H1 (cell line): ENCODE results near the gene PRR36. TPM values are rescaled to one million over a fixed set of nuclear protein-coding genes. Genes with fewer than 3 reads are reported as not detected.

Experiments used
- CTCF ChIA-PET: fragments of 300-600 bp; sonication (Branson Sonifier 250); formaldehyde crosslinking; loops from one replicate; lab custom pipeline; 2021; ENCODE audit not compliant: partially characterized antibody; lab: Charles Lee
- POLR2A ChIA-PET: fragments of 300-600 bp; sonication (Branson Sonifier 250); formaldehyde crosslinking; loops from one replicate; lab custom pipeline; 2021; ENCODE audit warnings: inconsistent platforms; ENCODE audit not compliant: partially characterized antibody; lab: Charles Lee
- DNase-seq, 2 experiments: peaks; one replicate each; pipeline versions ENCODE4 v3.0.0 to v3.0.0-alpha.2; 2010 to 2022; ENCODE audit warnings: low spot score in 2 of 2, low read depth in 1 of 2, mixed read lengths in 1 of 2
- FAIRE-seq: peaks from 2 replicates; lab custom pipeline; 2011; peaks lifted over from hg19 to GRCh38; lab: Jason Lieb, UNC
- H2AFZ ChIP-seq: 2 replicates; pipeline ENCODE4 v1.8.1; 2012; ENCODE audit warnings: low read length, inconsistent platforms
- H2AK5ac ChIP-seq: 2 replicates; pipeline ENCODE4 v1.6.1; 2013; ENCODE audit warnings: low read depth, low read length
- H2BK120ac ChIP-seq: replicated peaks from 2 replicates; pipeline ENCODE3; 2013; ENCODE audit warnings: low read depth, low read length, inconsistent platforms
- H2BK12ac ChIP-seq: 2 replicates; pipeline ENCODE4 v1.6.1; 2013; ENCODE audit warnings: low read depth, low read length
- H2BK15ac ChIP-seq: 2 replicates; pipeline ENCODE4 v1.6.1; 2013; ENCODE audit warnings: low read length
- H2BK20ac ChIP-seq: 2 replicates; pipeline ENCODE4 v1.6.1; 2013; ENCODE audit warnings: low read length
- H2BK5ac ChIP-seq: 2 replicates; pipeline ENCODE4 v1.6.1; 2013; ENCODE audit warnings: low read depth, low read length
- H3K14ac ChIP-seq: 2 replicates; pipeline ENCODE4 v1.6.1; 2013; ENCODE audit warnings: inconsistent platforms; ENCODE audit not compliant: insufficient read length
- H3K18ac ChIP-seq: 2 replicates; pipeline ENCODE4 v1.6.1; 2013; ENCODE audit warnings: low read length; ENCODE audit errors: extremely low read depth
- H3K23ac ChIP-seq: 2 replicates; pipeline ENCODE4 v1.6.1; 2013; ENCODE audit warnings: inconsistent platforms; ENCODE audit not compliant: insufficient read length
- H3K23me2 ChIP-seq: 2 replicates; pipeline ENCODE4 v1.6.1; 2013; ENCODE audit warnings: low read depth, low read length
- H3K27ac ChIP-seq: 2 replicates; pipeline ENCODE4 v1.6.1; 2011; ENCODE audit warnings: low read depth, low read length, inconsistent platforms
- H3K27me3 ChIP-seq, 4 experiments: replicated peaks in 1 of 4; 1 replicate in 1 of 4; 2 replicates in 3 of 4; pipeline versions ENCODE4 v1.6.1 to v1.8.1; 2011 to 2013; ENCODE audit warnings: low read length in 3 of 4, mild to moderate bottlenecking in 3 of 4, inconsistent platforms in 2 of 4, mixed read lengths in 2 of 4, moderate library complexity in 1 of 4; ENCODE audit not compliant: control insufficient read depth in 3 of 4, insufficient read depth in 3 of 4; ENCODE audit errors: extremely low read depth in 1 of 4
- H3K36me3 ChIP-seq, 4 experiments: 2 replicates each; pipeline versions ENCODE4 v1.6.1 to v1.8.1; 2011 to 2013; ENCODE audit warnings: mild to moderate bottlenecking in 4 of 4, low read length in 3 of 4, moderate library complexity in 2 of 4, control low read depth in 1 of 4, inconsistent platforms in 1 of 4; ENCODE audit not compliant: insufficient read depth in 4 of 4, control insufficient read depth in 2 of 4
- H3K4ac ChIP-seq: replicated peaks from 2 replicates; pipeline ENCODE3; 2013; ENCODE audit warnings: low read length, low read depth, mixed read lengths, inconsistent platforms; ENCODE audit not compliant: insufficient read length
- H3K4me1 ChIP-seq, 4 experiments: replicated peaks in 1 of 4; 1 replicate in 1 of 4; 2 replicates in 3 of 4; pipeline versions ENCODE4 v1.6.1 to v1.8.1; 2011 to 2013; ENCODE audit warnings: low read length in 3 of 4, inconsistent platforms in 2 of 4, mixed read lengths in 1 of 4; ENCODE audit not compliant: insufficient read depth in 4 of 4, control insufficient read depth in 3 of 4
- H3K4me2 ChIP-seq, 2 experiments: 2 replicates each; pipeline versions ENCODE4 v1.6.1 to v1.8.1; 2011 to 2013; ENCODE audit warnings: low read depth in 2 of 2, low read length in 2 of 2, control low read depth in 1 of 2, inconsistent platforms in 1 of 2, mild to moderate bottlenecking in 1 of 2; ENCODE audit not compliant: insufficient read depth in 1 of 2
- H3K4me3 ChIP-seq, 4 experiments: fragments of 200-600, 300-600 bp in 1 of 4; sonication (generic), shearing (Covaris generic), sonication (Bioruptor Twin) in 1 of 4; 2 replicates each; pipeline versions ENCODE4 v1.5.1 to v1.8.1; 2011 to 2016; ENCODE audit warnings: low read length in 4 of 4, low read depth in 3 of 4, control low read depth in 2 of 4, inconsistent platforms in 2 of 4, mild to moderate bottlenecking in 2 of 4, mixed read lengths in 1 of 4, moderate library complexity in 1 of 4; ENCODE audit not compliant: insufficient read depth in 2 of 4; ENCODE audit errors: extremely low read depth in 1 of 4
- H3K56ac ChIP-seq: replicated peaks from 2 replicates; pipeline ENCODE3; 2013; ENCODE audit warnings: low read depth, mild to moderate bottlenecking, mixed read lengths, low read length, inconsistent platforms; ENCODE audit not compliant: insufficient read length
- H3K79me1 ChIP-seq: 2 replicates; pipeline ENCODE4 v1.6.1; 2013; ENCODE audit warnings: low read depth, low read length, control low read depth
- H3K79me2 ChIP-seq, 2 experiments: 2 replicates each; pipeline versions ENCODE4 v1.6.1 to v1.8.1; 2012 to 2013; ENCODE audit warnings: low read length in 2 of 2, mild to moderate bottlenecking in 2 of 2, inconsistent platforms in 1 of 2; ENCODE audit not compliant: insufficient read depth in 2 of 2, control insufficient read depth in 1 of 2
- H3K9ac ChIP-seq, 4 experiments: replicated peaks in 1 of 4; 1 replicate in 1 of 4; 2 replicates in 3 of 4; pipeline versions ENCODE4 v1.6.1 to v1.8.1; 2011 to 2013; ENCODE audit warnings: low read depth in 3 of 4, low read length in 3 of 4, control low read depth in 2 of 4, mild to moderate bottlenecking in 2 of 4, moderate library complexity in 2 of 4, inconsistent platforms in 1 of 4; ENCODE audit errors: extremely low read depth in 1 of 4
- H3K9me3 ChIP-seq, 2 experiments: 2 replicates each; pipeline versions ENCODE4 v1.6.1 to v1.8.1; 2012 to 2013; ENCODE audit warnings: mild to moderate bottlenecking in 2 of 2, moderate library complexity in 2 of 2, control low read depth in 1 of 2, inconsistent platforms in 1 of 2, low read depth in 1 of 2, low read length in 1 of 2, mixed read lengths in 1 of 2; ENCODE audit not compliant: insufficient read depth in 2 of 2
- H4K20me1 ChIP-seq, 2 experiments: replicated peaks in 1 of 2; 2 replicates each; pipeline versions ENCODE3 to v1.8.1; 2011 to 2013; ENCODE audit warnings: inconsistent platforms in 2 of 2, low read length in 2 of 2, mild to moderate bottlenecking in 1 of 2; ENCODE audit not compliant: insufficient read depth in 2 of 2, control insufficient read depth in 1 of 2
- H4K5ac ChIP-seq: 2 replicates; pipeline ENCODE4 v1.6.1; 2013; ENCODE audit warnings: low read length, low read depth, mixed read lengths, inconsistent platforms; ENCODE audit not compliant: insufficient read length
- H4K8ac ChIP-seq: 2 replicates; pipeline ENCODE4 v1.8.0; 2013; ENCODE audit warnings: mild to moderate bottlenecking, moderate library complexity, low read length, inconsistent platforms; ENCODE audit not compliant: insufficient read depth; ENCODE audit errors: extremely low read depth
- H4K91ac ChIP-seq: replicated peaks from 2 replicates; pipeline ENCODE3; 2013; ENCODE audit warnings: low read length, mixed read lengths, inconsistent platforms; ENCODE audit not compliant: insufficient read length
- BCL11A ChIP-seq, 2 experiments: IDR thresholded peaks; one replicate each; pipeline ENCODE4 v1.6.1; 2011; ENCODE audit warnings: low read depth in 2 of 2, low read length in 2 of 2, mild to moderate bottlenecking in 2 of 2
- BRCA1 ChIP-seq: IDR thresholded peaks from 2 replicates; pipeline ENCODE4 v1.6.1; 2012; ENCODE audit warnings: low read depth, low read length, improper control_type of control experiment
- KDM4A ChIP-seq: IDR thresholded peaks from one replicate; pipeline ENCODE4 v1.7.1; 2012; ENCODE audit warnings: low read depth, mild to moderate bottlenecking, moderate library complexity, low read length, inconsistent platforms; ENCODE audit not compliant: severe bottlenecking
- KDM5A ChIP-seq: fragments of 200-600 bp; IDR thresholded peaks from 2 replicates; pipeline ENCODE4 v1.7.1; 2012; ENCODE audit warnings: mild to moderate bottlenecking, low read length, inconsistent platforms, mixed read lengths
- NRF1 ChIP-seq: IDR thresholded peaks from 2 replicates; pipeline ENCODE4 v1.6.1; 2011; ENCODE audit warnings: mild to moderate bottlenecking, low read depth, low read length, improper control_type of control experiment
- RAD21 ChIP-seq, 2 experiments: IDR thresholded peaks in 1 of 2; conservative IDR thresholded peaks in 1 of 2; 2 replicates each; pipeline ENCODE4 v1.6.1; 2011; ENCODE audit warnings: low read depth in 2 of 2, low read length in 2 of 2, improper control_type of control experiment in 1 of 2, inconsistent platforms in 1 of 2, mild to moderate bottlenecking in 1 of 2, moderate library complexity in 1 of 2
- SAP30 ChIP-seq: fragments of 300-600 bp; sonication (generic); IDR thresholded peaks from 2 replicates; pipeline ENCODE4 v1.7.1; 2012; ENCODE audit warnings: low read length, moderate library complexity, mild to moderate bottlenecking, inconsistent platforms; ENCODE audit not compliant: insufficient read depth, insufficient replicate concordance
- SIN3A ChIP-seq, 2 experiments: IDR thresholded peaks in 1 of 2; conservative IDR thresholded peaks in 1 of 2; 2 replicates each; pipeline ENCODE4 v1.6.1; 2011 to 2012; ENCODE audit warnings: low read length in 2 of 2, improper control_type of control experiment in 1 of 2, low read depth in 1 of 2, mild to moderate bottlenecking in 1 of 2
- SP2 ChIP-seq: IDR thresholded peaks from 2 replicates; pipeline ENCODE4 v1.6.1; 2012; ENCODE audit warnings: mild to moderate bottlenecking, low read length, inconsistent platforms
- SRF ChIP-seq: IDR thresholded peaks from 2 replicates; pipeline ENCODE4 v1.6.1; 2011; ENCODE audit warnings: mild to moderate bottlenecking, low read depth, low read length, moderate library complexity
- TAF7 ChIP-seq: optimal IDR thresholded peaks from 2 replicates; pipeline ENCODE3; 2011; ENCODE audit warnings: low read depth, mild to moderate bottlenecking, inconsistent platforms, low read length, moderate library complexity, borderline replicate concordance
- ZNF274 ChIP-seq: IDR thresholded peaks from 2 replicates; pipeline ENCODE4 v1.7.0; 2012; ENCODE audit warnings: low read length, borderline replicate concordance; ENCODE audit errors: extremely low read depth
- WGBS, 2 experiments: shearing (Covaris generic) in 1 of 2; methylation state at CpG; one replicate each; pipeline versions ENCODE4 v1.1.6 to v1.1.7; 2013 to 2015; ENCODE audit warnings: low lambda C conversion rate in 2 of 2, mixed read lengths in 2 of 2, inconsistent platforms in 1 of 2, low coverage in 1 of 2, missing lambda C conversion rate in 1 of 2; ENCODE audit not compliant: insufficient replicate concordance in 2 of 2, insufficient coverage in 1 of 2, insufficient read length in 1 of 2; ENCODE audit errors: extremely low coverage in 1 of 2, missing lambda C conversion rate in 1 of 2; 5-methylcytosine and 5-hydroxymethylcytosine counted together
- polyA plus RNA-seq, 7 experiments: library from polyadenylated mRNA; depleted of rRNA in 3 of 7; stranded (reverse) in 5 of 7; unstranded in 2 of 7; fragments of >200 nt in 5 of 7; fragments of 200-250 nt in 2 of 7; gene quantifications; 1 replicate in 5 of 7; 2 replicates in 1 of 7; 4 replicates in 1 of 7; pipeline versions ENCODE4 v1.2.1 to v1.2.3, GENCODE V29; 2011 to 2013; ENCODE audit warnings: missing spikeins in 2 of 7, mixed read lengths in 2 of 7
- total RNA-seq: library from RNA; stranded (reverse); fragmentation: NEBNext Ultra II Directional; extraction: Animal tissue kit (Norgen Biotek cat#: 25700); gene quantifications from 2 replicates; pipeline ENCODE4 v1.2.1, GENCODE V29; 2021

PRR36 gene
- total and polyA plus RNA-seq, 2 of the 8 experiments (the other 6 are each of a cell fraction or from before 2014, with no cell fraction given) = 1.6 to 23.9 TPM

DNA sequence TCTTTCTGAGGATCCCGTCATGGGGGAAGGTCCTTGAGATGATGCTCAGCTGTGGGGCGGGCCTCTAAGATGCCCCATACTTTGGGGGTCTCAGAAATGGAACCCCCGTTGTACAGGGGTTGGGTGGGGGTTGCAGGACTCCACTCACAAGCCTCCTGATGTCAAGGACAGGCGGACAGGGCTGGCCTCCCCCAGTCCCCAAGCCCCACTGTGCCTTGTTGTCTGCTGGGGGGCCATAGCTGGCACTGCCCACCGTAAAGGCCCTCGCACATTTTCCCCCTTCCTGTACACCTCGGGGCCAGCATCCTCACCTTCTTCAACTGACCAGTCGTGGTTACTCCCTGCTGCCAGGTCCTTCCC lies 48.6 kb upstream of the PRR36 start:
- H3K79me1 ChIP-seq = no peaks in the 10 kb centered on the region
- H3K4me3 ChIP-seq = no peak overlapping the region
- H2AK5ac ChIP-seq = no peak overlapping the region
- no peak overlapping the region for H3K4ac ChIP-seq
- 87% methylated on average over 8 of the region's 8 CpGs; no CpG with 5 or more reads in 1 of the 2 experiments for WGBS, 2 experiments
- no peak overlapping the region for H2BK12ac ChIP-seq
- H4K8ac ChIP-seq = no peak overlapping the region
- H3K4me2 ChIP-seq = no peak overlapping the region
- H3K9me3 ChIP-seq = no peaks in the 10 kb centered on the region
- peaks cover 0 to 11% (median 11%) of the 10 kb centered on the region in 4 experiments; a peak in 5 of 7 replicates for H3K27me3 ChIP-seq
- H4K5ac ChIP-seq = no peak overlapping the region
- no peak overlapping the region for H3K23ac ChIP-seq
- H2BK20ac ChIP-seq = no peak overlapping the region
- no peak overlapping the region for H3K9ac ChIP-seq
- POLR2A ChIA-PET = interaction anchor here (1.5 to 10.6 kb wide), 5 partner anchors 19 to 58 kb away, joined by 3 to 106 read pairs (median 5); partner anchors contain the start of gene TIMM44
- H4K91ac ChIP-seq = no peak overlapping the region
- H4K20me1 ChIP-seq = peaks cover 10 to 18% of the 10 kb centered on the region in 2 experiments
- no peak overlapping the region for H3K18ac ChIP-seq
- CTCF ChIA-PET = interaction anchor here (0.6 to 9.0 kb wide), 7 partner anchors 14 to 84 kb away, joined by 3 to 112 read pairs (median 4); partner anchors contain the start of gene TIMM44
- no peak overlapping the region for H2BK5ac ChIP-seq
- H3K14ac ChIP-seq = no peak overlapping the region
- no peak for FAIRE-seq
- H2BK15ac ChIP-seq = no peak overlapping the region
- no peak overlapping the region for H3K27ac ChIP-seq
- H2BK120ac ChIP-seq = no peak overlapping the region
- peaks cover 14% of the 10 kb centered on the region for H3K23me2 ChIP-seq
- peaks cover 0 to 3% (median 0%) of the 10 kb centered on the region in 4 experiments; a peak in 2 of 8 replicates for H3K36me3 ChIP-seq
- H2AFZ ChIP-seq = no peak overlapping the region
- peaks cover 0 to 21% (median 9%) of the 10 kb centered on the region in 4 experiments; a peak in 5 of 7 replicates for H3K4me1 ChIP-seq
- DNase-seq = no peak
- no peaks in the 10 kb centered on the region for H3K79me2 ChIP-seq
- no peak overlapping the region for H3K56ac ChIP-seq
- TF ChIP-seq SP2 (no peak), SAP30 (no peak), BCL11A (IDR thresholded peaks at IDR 0.05; ENCODE audit: low read depth in 2 of 2, low read length in 2 of 2) (no peak), TAF7 (no peak), RAD21 (IDR thresholded peaks at IDR 0.05 in 1 of 2, conservative IDR thresholded peaks at IDR 0.05 in 1 of 2; ENCODE audit: low read depth in 2 of 2, low read length in 2 of 2) (no peak), KDM4A (no peak), KDM5A (no peak), SIN3A (conservative IDR thresholded peaks at IDR 0.05 in 1 of 2, IDR thresholded peaks at IDR 0.05 in 1 of 2; ENCODE audit: low read depth in 1 of 2, low read length in 2 of 2) (no peak), NRF1 (no peak), SRF (no peak), ZNF274 (no peak), BRCA1 (no peak)
